Measurements from ENCODE around the gene CLDN5.

GRCh38 chr22:19555651-19556050 lies 31.4 kb upstream of the CLDN5 start:
- TF ChIP-seq CTCF (IDR thresholded peaks at IDR 0.05) (no peak), EZH2phosphoT487 (IDR thresholded peaks at IDR 0.05) (no peak)

All from neural progenitor cell (in vitro differentiated cells).